Naive thymus-derived CD4-positive, alpha-beta T cell (primary cell): ENCODE results near the gene FANCL. TPM values are rescaled to one million over a fixed set of nuclear protein-coding genes. Genes with fewer than 3 reads are reported as not detected.
"Not testable (repeated sequence)": the region's sequence is repeated elsewhere in the genome, so short reads cannot be mapped to it uniquely, and the experiment has no call there.

Experiments
- ATAC-seq: fragments of 150-1000 bp; cut with Tn5 transposase; 2 replicates; pipeline ENCODE4 v1.10.0; 2021; ENCODE audit warnings: mild to moderate bottlenecking, moderate library complexity
- CTCF ChIA-PET: fragments of 350-600 bp; sonication (Branson Sonifier 250); formaldehyde crosslinking; loops from one replicate; lab custom pipeline; 2021; ENCODE audit warnings: antibody characterized with exemption; lab: Charles Lee
- POLR2A ChIA-PET: fragments of 350-600 bp; sonication (Branson Sonifier 250); formaldehyde crosslinking; loops from one replicate; lab custom pipeline; 2021; ENCODE audit warnings: antibody characterized with exemption, inconsistent platforms; lab: Charles Lee
- DNase-seq, 9 donors: peaks; one replicate each; pipeline versions ENCODE4 v3.0.0 to v3.0.0-alpha.2; 2020 to 2022; ENCODE audit warnings: mixed read lengths in 1 of 9
- H3K27ac ChIP-seq: one replicate; pipeline ENCODE4 v1.7.0; 2013; ENCODE audit warnings: mild to moderate bottlenecking, low read depth, low read length, moderate library complexity
- H3K27me3 ChIP-seq, 2 donors: one replicate each; pipeline ENCODE4 v1.7.0; 2013; ENCODE audit warnings: low read length in 2 of 2, mild to moderate bottlenecking in 2 of 2, moderate library complexity in 2 of 2; ENCODE audit not compliant: control insufficient read depth in 2 of 2, insufficient read depth in 2 of 2
- H3K36me3 ChIP-seq, 3 experiments: 1 replicate in 2 of 3; 2 replicates in 1 of 3; pipeline ENCODE4 v1.7.0; 2013; ENCODE audit warnings: low read length in 3 of 3, mild to moderate bottlenecking in 3 of 3, moderate library complexity in 1 of 3; ENCODE audit not compliant: insufficient read depth in 3 of 3, control insufficient read depth in 2 of 3
- H3K4me1 ChIP-seq, 2 donors: one replicate each; pipeline ENCODE4 v1.7.0; 2013; ENCODE audit warnings: low read length in 2 of 2, mild to moderate bottlenecking in 2 of 2, moderate library complexity in 1 of 2; ENCODE audit not compliant: control insufficient read depth in 2 of 2, insufficient read depth in 2 of 2
- H3K4me3 ChIP-seq: 2 replicates; pipeline ENCODE4 v1.7.0; 2013; ENCODE audit warnings: mild to moderate bottlenecking, low read length
- H3K9me3 ChIP-seq, 3 experiments: 1 replicate in 2 of 3; 2 replicates in 1 of 3; pipeline ENCODE4 v1.7.0; 2013; ENCODE audit warnings: low read length in 3 of 3; ENCODE audit not compliant: control insufficient read depth in 2 of 3
- H3K27ac Mint-ChIP-seq, 9 donors: one replicate each; pipeline ENCODE4 v1.8.0; 2020 to 2022; ENCODE audit warnings: mixed read lengths in 9 of 9, mild to moderate bottlenecking in 8 of 9, moderate library complexity in 5 of 9, inconsistent platforms in 2 of 9
- H3K27me3 Mint-ChIP-seq, 5 donors: one replicate each; pipeline ENCODE4 v1.8.0; 2021 to 2022; ENCODE audit warnings: mixed read lengths in 5 of 5, mild to moderate bottlenecking in 1 of 5
- H3K36me3 Mint-ChIP-seq, 5 donors: one replicate each; pipeline ENCODE4 v1.8.0; 2020 to 2022; ENCODE audit warnings: mixed read lengths in 5 of 5, mild to moderate bottlenecking in 3 of 5, inconsistent platforms in 1 of 5
- H3K4me1 Mint-ChIP-seq, 7 donors: one replicate each; pipeline ENCODE4 v1.8.0; 2020 to 2022; ENCODE audit warnings: mixed read lengths in 7 of 7, mild to moderate bottlenecking in 3 of 7, inconsistent platforms in 1 of 7
- H3K4me3 Mint-ChIP-seq, 10 donors: one replicate each; pipeline ENCODE4 v1.8.0; 2020 to 2022; ENCODE audit warnings: mild to moderate bottlenecking in 10 of 10, mixed read lengths in 10 of 10, moderate library complexity in 6 of 10, inconsistent platforms in 2 of 10
- H3K9me3 Mint-ChIP-seq, 11 donors: one replicate each; pipeline ENCODE4 v1.8.0; 2020 to 2022; ENCODE audit warnings: mixed read lengths in 11 of 11, mild to moderate bottlenecking in 4 of 11, inconsistent platforms in 1 of 11, moderate library complexity in 1 of 11
- intact Hi-C, 2 donors: fragments of 100-400 bp; cut with micrococcal nuclease; formaldehyde crosslinking; loops; one replicate each; pipeline ENCODE4 v1.15.1; 2023
- polyA plus RNA-seq, 2 donors: library from polyadenylated mRNA; unstranded; fragments of 300-500 nt; fragmentation: Illumina TruSeq; gene quantifications; one replicate each; pipeline ENCODE4 v1.2.3, GENCODE V29; 2021
- total RNA-seq, 6 experiments: library from RNA in 5 of 6; stranded (reverse) in 5 of 6; gene quantifications; 1 replicate in 5 of 6; 2 replicates in 1 of 6; pipeline ENCODE4 v1.2.3 and lab custom pipeline; 2021 to 2026

The FANCL gene
- total and polyA plus RNA-seq, 7 experiments from 2014 or later, result 0.51 to 14.5 (median 3.1) TPM

- Mint-ChIP-seq H3K4me1 (no peaks in the 10 kb centered on the region), H3K27me3 (no peaks in the 10 kb centered on the region), H3K36me3 (no peaks in the 10 kb centered on the region), H3K27ac (no peak overlapping the region), H3K4me3 (no peak overlapping the region), H3K9me3 (peaks cover 0 to 6% (median 0%) of the 10 kb centered on the region in 11 donors)
- Histone ChIP-seq H3K9me3 (no peaks in the 10 kb centered on the region), H3K36me3 (no peaks in the 10 kb centered on the region), H3K27ac (no peak overlapping the region), H3K4me3 (no peak overlapping the region), H3K27me3 (no peaks in the 10 kb centered on the region), H3K4me1 (no peaks in the 10 kb centered on the region)
- ChIA-PET CTCF (no interaction called here), POLR2A (no interaction called here)
- DNase-seq (no peak), ATAC-seq (no peak)
- intact Hi-C loops, result no loop called here
Measured at GRCh38 chr2:58266211-58266610, 25.1 kb upstream of the FANCL start.

GRCh38 chr2:58261209-58261608, 20.1 kb upstream of the FANCL start:
- Mint-ChIP-seq H3K9me3 (peaks cover 0 to 18% (median 1%) of the 10 kb centered on the region in 11 donors), H3K4me3 (no peak overlapping the region), H3K4me1 (no peaks in the 10 kb centered on the region), H3K27me3 (peaks cover 0 to 9% (median 6%) of the 10 kb centered on the region in 5 donors), H3K27ac (no peak overlapping the region), H3K36me3 (no peaks in the 10 kb centered on the region)
- CTCF ChIA-PET, result no interaction called here
- Histone ChIP-seq H3K4me1 (no peaks in the 10 kb centered on the region), H3K9me3 (no peaks in the 10 kb centered on the region), H3K27me3 (no peaks in the 10 kb centered on the region), H3K36me3 (no peaks in the 10 kb centered on the region), H3K27ac (no peak overlapping the region), H3K4me3 (no peak overlapping the region)
- intact Hi-C loops, result no loop called here
- POLR2A ChIA-PET, result no interaction called here
- DNase-seq (no peak), ATAC-seq (no peak)

- intact Hi-C loops, H3K36me3 ChIP-seq, H3K9me3 ChIP-seq, ATAC-seq, H3K27me3 Mint-ChIP-seq, H3K27me3 ChIP-seq, H3K4me3 ChIP-seq, H3K27ac ChIP-seq, H3K4me3 Mint-ChIP-seq, H3K27ac Mint-ChIP-seq, DNase-seq, H3K36me3 Mint-ChIP-seq, H3K4me1 Mint-ChIP-seq, H3K4me1 ChIP-seq, POLR2A ChIA-PET, CTCF ChIA-PET: not testable (repeated sequence)
- peaks cover 0 to 18% (median 1%) of the 10 kb centered on the region in 11 donors for H3K9me3 Mint-ChIP-seq
Measured at GRCh38 chr2:58258456-58258855, 17.3 kb upstream of the FANCL start.

- H3K4me3 Mint-ChIP-seq, H3K4me1 Mint-ChIP-seq, ATAC-seq, H3K9me3 Mint-ChIP-seq, H3K27ac Mint-ChIP-seq, H3K4me1 ChIP-seq, H3K27me3 Mint-ChIP-seq, H3K36me3 Mint-ChIP-seq, H3K9me3 ChIP-seq, H3K27me3 ChIP-seq, H3K4me3 ChIP-seq, H3K27ac ChIP-seq, H3K36me3 ChIP-seq, DNase-seq, POLR2A ChIA-PET, CTCF ChIA-PET, intact Hi-C loops: not testable (repeated sequence)
Measured at GRCh38 chr2:58251331-58252201, 10.4 kb upstream of the FANCL start.

GRCh38 chr2:58241546-58241864, 380 bp upstream of the FANCL start:
- Mint-ChIP-seq H3K36me3 (no peaks in the 10 kb centered on the region), H3K4me3 (peak overlapping the region; percentile 92 to 99 (median 93)), H3K27me3 (peaks cover 5 to 17% (median 14%) of the 10 kb centered on the region in 5 donors), H3K9me3 (no peaks in the 10 kb centered on the region), H3K27ac (peak overlapping the region; percentile 28 to 89 (median 68)), H3K4me1 (peaks cover 3 to 34% (median 15%) of the 10 kb centered on the region in 7 donors)
- Histone ChIP-seq H3K4me1 (peaks cover 0 to 4% of the 10 kb centered on the region in 2 donors), H3K36me3 (no peaks in the 10 kb centered on the region), H3K27ac (peak overlapping the region; percentile 1), H3K9me3 (no peaks in the 10 kb centered on the region), H3K4me3 (peak overlapping the region; percentile 68), H3K27me3 (no peaks in the 10 kb centered on the region)
- ChIA-PET CTCF (no interaction called here), POLR2A (no interaction called here)
- DNase-seq, result no peak
- no peak for ATAC-seq
- intact Hi-C loops, result loop anchor here (1.0 to 2.0 kb wide), 2 partner anchors 195 kb away; partner anchors contain the start of gene VRK2 (in 2 of the 2)

- Histone ChIP-seq H3K27me3 (no peaks in the 10 kb centered on the region), H3K27ac (no peak overlapping the region), H3K9me3 (no peaks in the 10 kb centered on the region), H3K36me3 (no peaks in the 10 kb centered on the region), H3K4me3 (no peak overlapping the region), H3K4me1 (peaks cover 0 to 4% of the 10 kb centered on the region in 2 donors)
- CTCF ChIA-PET, result no interaction called here
- Mint-ChIP-seq H3K4me1 (peaks cover 5 to 36% (median 15%) of the 10 kb centered on the region in 7 donors), H3K36me3 (no peaks in the 10 kb centered on the region), H3K9me3 (peaks cover 0 to 2% (median 0%) of the 10 kb centered on the region in 11 donors), H3K27ac (no peak overlapping the region), H3K4me3 (peak overlapping the region in 1 of 10 donors; percentile 37), H3K27me3 (peaks cover 2 to 8% (median 4%) of the 10 kb centered on the region in 5 donors)
- DNase-seq (no peak), ATAC-seq (no peak)
- intact Hi-C loops, result loop anchor here in 1 of 2 donors (10.0 kb wide), 1 partner anchor 335 kb away; no protein-coding TSS in a partner anchor
- POLR2A ChIA-PET, result interaction anchor here (0.7 kb wide), 1 partner anchor 1056 kb away, joined by 3 read pairs; no protein-coding TSS in a partner anchor
Measured at GRCh38 chr2:58239243-58239925, 1.7 kb downstream of the FANCL start.
